Globus pallidus (tissue), 1 donor: Measurements from ENCODE around the gene SLC44A5.

Experiments
- DNase-seq: peaks from one replicate; pipeline ENCODE4 v3.0.0-alpha.2; 2015; ENCODE audit warnings: low spot score

The SLC44A5 gene

DNA sequence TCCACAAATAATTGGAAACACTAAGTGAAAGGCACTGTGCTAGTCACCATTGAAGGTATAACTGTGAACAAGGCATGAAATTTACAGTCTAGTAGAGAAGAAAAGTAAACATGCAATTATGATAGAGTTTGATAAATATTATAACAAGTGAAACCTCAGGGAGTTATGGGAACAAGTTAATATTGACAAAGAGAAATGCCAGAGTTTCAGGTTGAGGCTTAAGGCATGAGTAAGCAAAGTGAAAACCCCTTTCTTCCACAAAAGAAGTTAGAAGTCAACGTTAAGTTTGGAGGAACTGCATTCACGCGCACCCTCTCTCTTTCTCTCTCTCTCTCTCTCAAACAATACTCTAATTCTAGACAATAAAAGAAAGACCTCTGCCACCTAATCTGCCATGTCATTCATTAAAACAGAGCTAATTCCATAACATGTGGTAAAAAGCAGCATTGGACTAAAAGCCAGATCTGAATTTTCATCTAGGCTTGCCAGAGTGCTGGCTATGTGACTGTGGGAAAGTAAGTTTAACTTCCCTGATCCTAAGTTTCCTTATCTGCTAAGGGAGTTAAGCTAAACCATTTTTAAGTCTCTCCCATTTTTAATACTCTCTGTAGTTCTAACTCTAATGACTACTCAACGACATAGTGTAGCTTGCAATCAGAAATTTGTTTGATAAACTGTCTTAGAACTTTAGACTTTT, 22.0 kb downstream of the SLC44A5 start:
- no peak for DNase-seq

DNA sequence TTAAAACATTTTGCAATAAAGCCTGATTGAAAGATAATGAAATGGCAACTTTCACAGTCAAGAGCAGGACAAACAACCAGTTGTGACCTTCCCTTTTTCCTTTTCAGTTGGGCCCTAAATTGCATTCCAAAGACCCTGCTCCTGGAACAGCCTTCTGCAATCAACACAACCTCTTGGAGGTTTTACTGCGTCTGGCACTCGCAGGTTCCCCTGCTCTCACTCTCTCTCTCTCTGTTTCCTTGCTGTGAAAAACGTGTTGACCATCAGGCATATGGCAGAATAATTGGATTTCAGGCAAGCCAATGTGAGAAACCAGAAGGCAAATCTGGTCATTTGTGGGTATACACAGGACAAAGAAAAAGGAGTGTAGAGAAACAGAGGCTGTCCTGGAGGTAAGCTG, 23.2 kb downstream of the SLC44A5 start:
- no peak for DNase-seq

DNA sequence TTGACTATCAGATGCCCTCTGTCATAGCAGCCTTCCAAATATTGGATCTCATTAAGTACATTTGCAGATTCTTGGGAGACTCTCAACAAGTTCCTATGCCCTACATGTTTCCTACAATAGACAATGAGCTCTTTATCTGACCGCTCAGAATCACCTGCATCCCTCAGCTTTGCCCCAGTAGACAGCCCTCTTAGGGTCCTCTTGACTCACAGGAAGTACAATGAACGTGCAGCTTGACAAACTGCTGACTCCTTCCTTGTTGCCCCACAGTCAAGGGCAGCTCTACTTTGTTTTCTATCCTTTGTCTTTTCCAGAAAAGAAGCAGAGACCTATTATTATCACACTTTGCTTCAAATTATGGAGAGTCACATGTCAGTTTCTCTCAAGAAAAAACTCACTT, 27.6 kb downstream of the SLC44A5 start:
- no peak for DNase-seq

DNA sequence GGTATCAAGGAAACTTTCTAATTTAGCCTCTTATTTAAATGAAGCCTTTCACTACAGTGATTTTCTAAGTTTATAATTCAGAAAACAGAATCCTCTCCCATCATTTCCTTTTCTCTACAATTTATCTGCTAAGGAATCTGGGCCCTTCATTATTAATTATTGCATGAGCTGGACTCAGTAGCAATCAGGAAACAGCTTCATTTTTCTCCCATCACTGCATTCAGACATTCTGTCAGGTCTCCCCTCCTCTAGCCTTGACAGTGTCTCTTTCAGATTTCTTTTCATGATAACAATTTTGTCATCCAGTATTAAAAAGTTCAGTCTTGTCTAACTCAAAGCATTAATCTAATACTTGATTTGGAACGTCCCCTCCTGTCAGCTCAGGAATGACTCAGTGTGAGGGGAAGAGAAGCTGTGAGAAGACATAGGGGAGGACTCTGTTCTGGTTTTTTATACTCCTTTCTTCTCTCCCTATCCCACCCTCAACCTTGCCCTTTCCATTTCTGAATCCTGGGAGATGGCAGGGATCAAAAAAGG, 28.1 kb downstream of the SLC44A5 start:
- DNase-seq = no peak

DNA sequence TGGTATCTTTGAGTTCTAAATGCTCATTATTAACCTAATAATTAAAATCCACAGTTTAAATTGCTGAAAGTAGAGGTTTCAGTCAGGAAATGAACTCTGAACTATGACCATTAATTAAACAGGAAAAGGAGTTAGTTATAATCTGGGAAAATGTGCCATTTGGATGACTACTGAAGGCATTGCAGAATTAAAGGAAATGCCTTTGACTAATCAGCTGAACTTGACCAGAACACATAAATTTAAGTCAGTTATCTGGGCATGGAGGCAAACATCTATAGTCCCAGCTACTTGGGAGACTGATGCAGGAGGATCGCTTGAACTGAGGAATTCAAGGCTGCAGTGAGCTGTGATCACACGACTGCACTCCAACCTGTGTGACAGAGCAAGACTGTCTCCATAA, 31.9 kb downstream of the SLC44A5 start:
- DNase-seq = no peak

DNA sequence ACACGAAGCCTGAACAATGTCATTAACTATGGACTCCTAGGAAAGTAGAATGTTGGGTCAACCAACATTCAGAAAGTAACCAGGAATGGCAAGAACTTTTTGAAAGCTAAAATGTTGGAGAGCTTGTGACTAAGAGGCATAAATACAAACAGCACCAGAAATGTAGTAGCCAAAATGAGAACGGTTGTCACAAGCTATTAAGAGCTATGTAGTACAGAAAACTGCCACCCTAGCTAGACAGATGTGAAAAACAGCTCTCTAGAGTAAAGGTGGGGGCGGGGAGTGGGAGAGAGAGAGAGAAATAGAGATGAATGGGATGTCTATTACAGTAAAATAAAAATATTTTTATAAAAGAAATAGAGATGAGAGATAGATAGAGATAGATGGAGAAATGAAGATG, 35.1 kb downstream of the SLC44A5 start:
- DNase-seq = no peak

DNA sequence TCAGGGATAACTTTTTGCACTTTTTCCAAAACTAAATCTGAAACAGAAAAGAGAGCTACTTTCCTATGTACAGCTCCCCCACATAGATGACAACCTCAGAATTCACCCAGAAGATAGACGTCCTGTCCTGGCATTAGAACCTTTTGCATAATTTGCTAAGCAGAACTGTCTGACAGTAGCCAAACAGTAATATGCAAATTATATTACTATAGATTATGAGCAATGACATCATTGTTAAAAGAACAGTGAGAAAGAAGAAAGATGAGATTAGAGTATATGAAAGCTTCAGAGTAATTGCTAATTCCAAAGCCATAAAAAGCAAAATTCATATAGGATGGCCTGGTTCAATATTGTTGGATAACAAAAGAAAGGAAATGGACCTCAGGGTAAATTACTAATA, 43.7 kb downstream of the SLC44A5 start:
- no peak for DNase-seq

DNA sequence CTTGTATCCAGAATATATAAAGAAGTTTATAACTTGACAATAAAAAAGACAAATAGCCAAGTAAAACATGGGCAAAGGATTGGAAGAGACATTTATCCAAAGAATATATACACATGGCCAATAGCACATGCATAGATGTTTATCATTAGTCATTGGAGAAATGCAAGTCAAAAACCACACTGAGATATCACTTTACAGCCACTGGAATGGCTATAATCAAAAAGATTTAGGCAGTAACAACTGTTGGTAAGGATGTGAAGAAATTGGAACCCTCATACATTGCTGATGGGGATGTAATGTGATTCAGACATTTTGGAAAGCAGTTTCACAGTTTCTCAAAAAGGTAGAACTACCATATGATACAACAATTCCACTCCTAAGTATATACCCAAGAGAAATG, 51.1 kb downstream of the SLC44A5 start:
- DNase-seq = no peak

DNA sequence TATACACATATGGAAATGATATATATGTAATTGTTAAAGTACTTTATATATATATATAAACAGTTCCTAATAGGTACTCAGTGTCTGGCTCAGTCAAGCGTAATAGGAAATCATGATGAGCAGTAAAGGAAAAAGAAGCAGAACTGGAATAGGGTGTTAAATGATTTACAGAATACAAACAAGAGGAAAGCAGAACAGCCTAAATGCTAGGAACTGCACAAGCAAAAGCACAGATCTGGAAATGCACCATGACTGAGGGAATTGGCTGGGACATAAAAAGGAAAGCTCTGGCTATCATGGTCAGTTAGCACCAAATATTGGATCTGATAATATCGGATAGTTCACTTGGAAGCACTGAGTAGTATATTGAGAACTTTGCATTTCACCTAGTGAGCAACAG, 51.8 kb downstream of the SLC44A5 start:
- no peak for DNase-seq

DNA sequence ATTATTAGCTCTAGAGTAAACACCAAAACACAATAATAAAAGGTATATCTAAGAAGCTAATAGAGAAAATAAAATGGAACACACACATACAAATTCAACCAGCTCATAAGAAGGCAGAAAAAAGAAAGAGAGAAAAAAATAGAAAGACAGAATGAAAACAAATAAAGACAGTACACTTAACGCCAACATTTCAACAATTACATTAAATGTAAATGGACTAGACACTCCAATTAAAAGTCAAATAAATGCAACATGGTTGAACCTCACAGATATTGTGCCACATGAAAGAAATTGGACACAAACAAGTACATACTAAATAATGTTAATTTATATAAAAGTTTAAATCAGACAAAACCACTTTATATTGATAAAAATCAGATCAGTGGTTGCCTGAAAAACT, 56.0 kb downstream of the SLC44A5 start:
- no peak for DNase-seq

DNA sequence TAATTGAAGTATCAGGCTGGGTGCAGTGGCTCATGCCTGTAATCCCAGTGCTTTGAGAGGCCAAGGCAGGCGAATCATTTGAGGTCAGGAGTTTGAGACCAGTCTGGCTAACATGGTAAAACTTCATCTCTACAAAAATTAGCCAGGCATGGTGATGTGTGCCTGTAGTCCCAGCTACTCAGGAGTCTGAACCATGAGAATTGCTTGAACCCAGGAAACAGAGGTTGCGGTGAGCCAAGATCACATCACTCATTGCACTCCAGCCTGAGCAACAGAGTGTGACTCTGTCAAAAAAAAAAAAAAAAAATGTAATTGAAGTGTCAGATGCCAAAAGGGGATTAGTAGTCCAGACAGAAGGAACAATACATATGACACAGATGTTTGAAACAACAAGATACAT, 56.7 kb downstream of the SLC44A5 start:
- DNase-seq = no peak

DNA sequence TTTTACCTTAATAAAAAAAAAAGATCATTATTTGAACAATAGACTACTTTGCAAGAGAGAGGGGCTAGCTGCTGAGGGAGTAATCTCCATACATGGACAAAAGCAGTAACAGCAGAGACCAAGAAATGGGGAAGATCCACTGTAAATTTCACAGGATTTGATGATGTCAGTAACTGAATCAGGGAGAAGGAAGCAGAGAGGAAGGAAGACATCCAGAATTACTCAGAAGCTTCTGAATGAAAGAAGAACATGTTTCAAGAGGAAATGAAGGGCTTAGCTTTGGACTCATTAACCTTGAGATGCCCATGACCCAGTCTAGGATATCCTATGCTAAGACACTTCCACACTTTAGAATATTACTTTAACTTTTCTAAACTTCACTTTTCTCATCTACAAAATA, 60.4 kb downstream of the SLC44A5 start:
- DNase-seq = no peak

DNA sequence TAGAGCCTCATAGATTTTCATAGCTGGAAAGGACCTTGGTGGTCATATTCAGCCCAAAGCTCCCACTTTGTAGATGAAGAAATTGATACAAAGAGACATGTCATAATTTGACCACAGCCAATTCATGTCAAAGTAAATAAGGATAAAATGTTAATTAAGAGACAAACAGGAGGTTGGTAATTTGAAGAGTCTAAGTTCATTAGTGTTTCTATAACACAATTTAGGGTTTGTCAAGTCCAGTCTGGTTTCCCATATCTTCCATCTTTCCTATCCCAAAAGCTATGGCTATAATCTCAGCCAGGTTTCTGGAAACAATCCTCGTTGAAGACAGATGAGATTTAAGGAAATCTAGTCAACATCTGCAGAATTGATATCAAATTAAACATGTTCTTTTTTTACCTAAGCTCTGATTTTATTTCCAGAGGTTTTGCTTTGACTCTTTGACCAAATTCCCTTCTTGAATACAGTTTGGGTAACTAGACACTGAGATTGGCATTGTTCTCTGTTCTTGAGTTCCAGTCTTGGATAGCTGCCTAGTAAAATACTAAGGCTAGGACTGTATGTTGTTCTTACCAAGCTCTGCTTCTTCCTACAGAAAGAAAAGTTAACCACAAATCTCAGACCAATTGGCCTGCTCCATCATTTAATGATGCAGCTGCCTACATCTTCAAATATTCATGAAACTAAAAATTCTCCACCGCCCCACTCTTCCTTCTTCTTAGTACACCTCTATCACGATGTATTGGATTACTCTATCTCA, 62.0 kb downstream of the SLC44A5 start:
- DNase-seq = no peak

DNA sequence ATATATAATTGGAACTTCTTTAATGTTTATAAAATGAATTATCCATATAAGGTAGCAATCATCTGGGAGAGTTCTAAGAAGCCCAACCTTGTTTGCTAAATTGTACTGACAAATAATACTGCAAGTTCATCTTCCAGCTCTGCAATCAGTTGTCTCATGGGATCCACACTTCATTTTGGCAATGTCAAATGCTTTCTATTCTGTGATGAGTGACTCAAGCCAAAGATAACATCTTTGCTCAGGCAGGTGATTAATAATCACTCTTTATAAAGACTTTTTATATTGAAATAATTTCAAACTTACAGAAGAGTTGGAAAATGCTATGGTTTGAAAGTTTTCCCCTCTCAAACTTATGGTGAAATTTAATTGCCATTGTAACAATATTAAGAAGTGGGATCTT, 67.2 kb downstream of the SLC44A5 start:
- no peak for DNase-seq

DNA sequence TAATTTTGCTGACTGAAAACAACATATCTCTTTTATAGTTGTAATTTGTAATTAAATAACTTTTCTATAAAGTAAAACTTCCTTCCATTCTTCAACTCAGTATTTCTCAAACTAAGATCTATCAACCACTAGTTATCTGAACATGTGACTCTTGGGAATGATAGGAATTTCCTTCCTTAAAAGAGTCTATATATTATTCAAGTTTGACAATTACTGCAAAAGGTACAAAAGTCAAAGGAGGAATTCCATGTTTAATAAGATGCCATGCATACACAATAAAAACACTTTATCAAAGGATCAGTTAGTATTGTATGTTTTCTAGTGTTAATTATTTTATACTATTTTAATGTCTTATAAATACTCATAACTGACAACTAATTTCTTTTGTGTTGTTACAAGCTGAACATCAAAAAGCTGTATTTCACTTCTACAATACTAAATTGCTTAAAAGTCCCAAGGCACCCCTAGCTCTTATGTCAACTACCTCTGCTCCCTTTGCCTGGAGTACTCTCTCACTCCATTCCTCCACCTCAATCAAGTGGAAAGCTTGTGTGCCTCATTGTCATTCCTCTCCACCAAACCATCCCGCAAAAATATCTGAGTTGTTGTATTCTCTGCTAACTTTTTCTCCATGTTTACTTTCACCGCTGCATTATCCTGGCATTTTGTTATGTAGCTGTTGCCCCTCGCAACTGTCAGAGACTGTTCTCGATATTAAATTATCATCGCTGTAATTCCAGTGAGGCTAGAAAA, 67.9 kb downstream of the SLC44A5 start:
- no peak for DNase-seq

DNA sequence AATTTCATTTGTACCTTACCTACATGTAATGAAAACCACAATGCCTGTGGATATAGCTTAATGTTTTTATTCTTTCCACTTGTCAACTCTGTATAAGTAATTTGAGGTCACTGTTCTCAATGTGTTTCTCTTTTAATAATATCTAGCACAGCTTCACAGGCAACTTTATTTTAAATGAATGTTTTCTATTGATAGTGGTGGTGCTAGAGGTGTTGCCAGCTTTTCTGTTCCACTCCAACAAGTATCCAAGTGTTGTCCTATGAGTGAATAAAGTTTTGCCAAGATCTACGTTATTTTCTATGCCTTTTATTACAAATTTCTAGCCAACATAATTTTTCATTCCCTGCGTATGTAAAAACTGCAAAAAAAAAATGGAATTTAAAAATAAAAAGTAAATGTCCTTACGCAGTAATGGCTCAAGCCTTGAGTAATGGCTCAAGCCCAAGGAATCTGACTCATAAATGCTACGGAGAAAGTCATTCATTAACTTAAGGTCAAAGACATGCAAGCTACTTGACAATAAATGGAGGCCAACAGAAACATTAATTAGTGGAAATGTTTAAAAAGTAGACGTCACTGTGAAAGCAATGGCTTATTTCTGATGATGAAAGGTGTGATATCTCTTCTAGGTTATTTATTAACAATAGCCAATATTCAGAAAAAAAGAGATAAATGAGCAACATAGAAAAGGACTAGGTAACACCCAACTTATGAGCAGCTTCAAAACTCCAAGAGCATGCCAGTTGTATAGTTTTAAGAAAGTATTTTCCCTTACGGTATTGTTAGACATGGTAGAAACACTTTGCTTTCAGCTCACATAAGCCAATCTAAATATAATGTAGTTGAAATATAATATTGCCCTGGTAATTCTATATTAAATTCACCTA, 71.4 kb downstream of the SLC44A5 start:
- DNase-seq = no peak

DNA sequence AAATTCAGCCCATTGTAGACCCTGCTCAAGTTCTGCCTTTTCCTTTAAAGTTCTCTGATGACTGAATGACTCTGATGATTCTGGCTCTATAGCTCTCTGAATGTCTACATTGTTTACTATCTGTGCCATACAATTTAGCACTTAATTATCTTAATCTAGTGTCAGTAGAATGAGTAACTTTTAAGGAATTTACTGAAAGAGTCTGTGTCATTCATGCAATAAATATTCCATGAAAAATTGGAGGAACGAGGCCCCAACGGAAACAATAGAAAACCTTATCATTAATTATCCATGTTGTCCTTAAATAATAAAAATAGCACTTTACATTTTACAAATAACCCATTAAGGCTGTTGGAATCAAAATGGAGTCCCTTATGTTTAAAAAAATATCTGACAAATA, 77.8 kb downstream of the SLC44A5 start:
- no peak for DNase-seq

DNA sequence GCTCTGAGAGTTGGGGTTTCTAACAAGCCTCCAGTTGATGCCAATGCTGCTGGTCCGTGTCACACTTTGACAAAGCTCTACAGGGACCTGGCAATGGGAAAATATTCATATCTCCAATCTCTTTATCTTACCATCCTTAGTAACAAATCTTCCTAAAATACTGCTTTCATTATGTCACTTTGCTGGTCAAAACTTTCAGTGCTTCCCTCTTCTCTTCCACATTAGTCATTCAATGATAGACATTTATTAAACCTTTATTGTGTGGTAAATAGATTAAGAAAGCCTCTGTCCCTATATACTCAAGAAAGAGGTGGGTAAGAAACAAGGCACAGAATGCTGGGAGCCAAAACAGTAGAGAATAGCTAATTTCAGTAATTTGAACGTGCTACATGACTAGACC, 79.3 kb downstream of the SLC44A5 start:
- DNase-seq = no peak

DNA sequence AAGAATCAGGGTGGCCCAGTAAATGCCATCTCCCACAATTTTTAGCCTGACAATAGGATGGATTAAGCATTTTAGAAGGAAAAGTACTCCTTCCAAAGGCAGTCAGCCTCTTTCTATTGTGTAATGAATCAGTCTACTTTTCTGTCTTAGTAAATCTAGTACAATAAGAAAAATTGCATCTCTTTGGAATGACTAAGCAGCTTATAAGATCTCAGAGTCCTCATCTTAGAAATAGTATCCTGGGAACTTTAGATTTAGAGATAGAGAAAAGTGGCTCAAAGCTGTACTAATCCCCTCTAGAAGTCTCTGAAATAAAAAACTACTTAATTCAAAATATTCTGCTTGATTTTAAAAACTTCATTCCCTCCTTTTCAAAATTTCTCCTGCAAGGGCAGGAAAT, 81.4 kb downstream of the SLC44A5 start:
- DNase-seq = no peak

DNA sequence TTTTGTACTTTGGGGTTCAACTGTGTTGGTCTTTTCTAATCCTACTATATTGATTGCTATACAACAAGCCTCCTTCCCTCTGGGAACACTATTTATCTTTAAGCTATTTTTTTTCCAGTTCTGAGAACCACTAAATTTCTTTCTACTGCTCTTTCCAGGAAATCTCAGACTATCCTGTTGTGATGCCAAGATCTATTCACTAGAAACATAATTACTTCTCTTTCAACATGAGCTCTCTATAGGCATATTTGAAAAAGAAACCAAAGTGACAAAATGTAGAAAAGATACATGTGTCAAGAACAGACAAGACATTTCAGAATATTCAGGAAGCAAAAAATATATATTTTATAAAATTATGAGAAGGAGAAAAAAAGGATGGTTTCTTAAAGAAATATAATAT, 82.9 kb downstream of the SLC44A5 start:
- no peak for DNase-seq

DNA sequence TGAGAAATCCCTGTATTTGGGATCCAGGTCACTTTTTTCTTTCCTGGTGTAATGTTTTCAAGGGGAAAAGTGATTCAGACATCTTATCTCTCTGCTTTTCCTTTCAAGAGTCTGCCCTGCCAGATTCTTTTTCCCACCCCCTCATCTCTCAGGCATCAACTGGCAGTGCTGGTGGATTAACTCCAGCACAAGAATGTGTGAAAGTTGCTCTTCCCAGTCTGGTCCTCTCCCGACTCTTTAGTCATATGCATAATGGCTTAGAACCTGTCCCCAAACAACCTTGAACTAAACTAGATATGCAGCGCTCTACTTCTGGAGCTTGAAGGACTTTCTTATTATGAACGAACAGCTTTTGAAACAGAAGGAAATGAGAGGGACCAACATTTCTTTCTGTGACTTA, 88.5 kb downstream of the SLC44A5 start:
- DNase-seq = no peak

DNA sequence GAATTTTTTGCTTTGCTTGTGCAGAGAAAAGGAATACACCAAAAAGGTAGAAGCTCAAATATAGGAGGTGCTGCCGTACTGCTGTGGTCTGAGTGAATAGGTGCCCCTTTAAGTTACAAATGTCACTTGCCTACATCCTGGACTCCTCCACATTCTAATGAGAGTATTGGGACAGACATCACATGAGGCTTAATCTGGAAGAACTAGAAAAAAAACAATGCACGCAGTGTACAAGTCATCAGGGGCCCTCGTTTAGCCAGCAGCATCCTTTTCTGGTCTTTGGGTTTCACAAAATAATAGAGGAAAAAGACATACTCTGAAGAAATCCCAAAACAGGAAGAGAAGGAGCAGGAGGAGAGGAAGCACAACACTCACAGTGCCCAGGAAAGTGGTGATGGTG, 89.3 kb downstream of the SLC44A5 start:
- DNase-seq = no peak
